Fibroblast of the conjunctiva (primary cell): Measurements from ENCODE around the gene NPTXR.

ENCODE experiments used
- DNase-seq: peaks from one replicate; pipeline ENCODE4 v3.0.0-alpha.2; 2010; ENCODE audit warnings: low read depth

NPTXR gene

GRCh38 chr22:38852522-38852921 lies 8.7 kb upstream of the NPTXR start:
- DNase-seq, result no peak

- no peak for DNase-seq
These were observed 7.4 kb upstream of the NPTXR start for GRCh38 chr22:38850941-38851849.

- no peak for DNase-seq
These were observed 6.6 kb upstream of the NPTXR start for GRCh38 chr22:38850399-38850798.

- no peak for DNase-seq
These were observed 6.0 kb upstream of the NPTXR start for GRCh38 chr22:38849811-38850210.

GRCh38 chr22:38846412-38846811 lies 2.6 kb upstream of the NPTXR start:
- no peak for DNase-seq

- DNase-seq, result no peak
These were observed 1.3 kb upstream of the NPTXR start for GRCh38 chr22:38845004-38845740.

GRCh38 chr22:38844315-38845003 lies 631 bp upstream of the NPTXR start:
- no peak for DNase-seq

GRCh38 chr22:38843201-38843656 lies 599 bp downstream of the NPTXR start:
- DNase-seq, result peak; percentile 35

- DNase-seq, result no peak
These were observed 1.2 kb downstream of the NPTXR start for GRCh38 chr22:38842512-38843200.

GRCh38 chr22:38841635-38842034 lies 2.2 kb downstream of the NPTXR start:
- no peak for DNase-seq

- DNase-seq, result no peak
These were observed 2.6 kb downstream of the NPTXR start for GRCh38 chr22:38841211-38841610.

GRCh38 chr22:38840129-38840528 lies 3.7 kb downstream of the NPTXR start:
- no peak for DNase-seq

GRCh38 chr22:38839686-38840085 lies 4.1 kb downstream of the NPTXR start:
- no peak for DNase-seq

- DNase-seq, result no peak
These were observed 6.4 kb downstream of the NPTXR start for GRCh38 chr22:38837414-38837928.

GRCh38 chr22:38835888-38836301 lies 7.9 kb downstream of the NPTXR start:
- no peak for DNase-seq

GRCh38 chr22:38834991-38835390 lies 8.8 kb downstream of the NPTXR start:
- no peak for DNase-seq

- no peak for DNase-seq
These were observed 9.4 kb downstream of the NPTXR start for GRCh38 chr22:38834215-38834953.

GRCh38 chr22:38833061-38833460 lies 10.8 kb downstream of the NPTXR start:
- DNase-seq, result no peak

- no peak for DNase-seq
These were observed 11.5 kb downstream of the NPTXR start for GRCh38 chr22:38832005-38832978.
